IPS-NIHi11 (cell line): ENCODE results near the gene PRDM7.
"Not testable (repeated sequence)": the region's sequence is repeated elsewhere in the genome, so short reads cannot be mapped to it uniquely, and the experiment has no call there.

Source experiments
- DNase-seq: peaks from one replicate; pipeline ENCODE4 v3.0.0; 2012; ENCODE audit warnings: mixed read lengths, low spot score

The PRDM7 gene

GRCh38 chr16:90077240-90077756, at the start of gene PRDM7:
Gene PRDM7 (minus strand): TSS chr16:90077331. CDS start chr16:90075910, 1,421 bp downstream.
- DNase-seq = peak; percentile 98

GRCh38 chr16:90121846-90122245, 44.7 kb upstream of the PRDM7 start:
- DNase-seq = not testable (repeated sequence)

- DNase-seq = not testable (repeated sequence)
Measured at GRCh38 chr16:90107617-90108016, 30.5 kb upstream of the PRDM7 start.

GRCh38 chr16:90107060-90107459, 29.9 kb upstream of the PRDM7 start:
- DNase-seq = not testable (repeated sequence)

GRCh38 chr16:90106271-90106670, 29.1 kb upstream of the PRDM7 start:
- peak; percentile 43 for DNase-seq

GRCh38 chr16:90104725-90105124, 27.6 kb upstream of the PRDM7 start:
- not testable (repeated sequence) for DNase-seq

- DNase-seq = not testable (repeated sequence)
Measured at GRCh38 chr16:90102086-90102884, 25.2 kb upstream of the PRDM7 start.

- DNase-seq = not testable (repeated sequence)
Measured at GRCh38 chr16:90101332-90101731, 24.2 kb upstream of the PRDM7 start.

- DNase-seq = not testable (repeated sequence)
Measured at GRCh38 chr16:90100790-90101189, 23.7 kb upstream of the PRDM7 start.

GRCh38 chr16:90100229-90100628, 23.1 kb upstream of the PRDM7 start:
- not testable (repeated sequence) for DNase-seq

GRCh38 chr16:90098936-90099335, 21.8 kb upstream of the PRDM7 start:
- not testable (repeated sequence) for DNase-seq

- DNase-seq = not testable (repeated sequence)
Measured at GRCh38 chr16:90097010-90097684, 20.0 kb upstream of the PRDM7 start.

- DNase-seq = not testable (repeated sequence)
Measured at GRCh38 chr16:90094791-90095190, 17.7 kb upstream of the PRDM7 start.

GRCh38 chr16:90094296-90094695, 17.2 kb upstream of the PRDM7 start:
- not testable (repeated sequence) for DNase-seq

- DNase-seq = not testable (repeated sequence)
Measured at GRCh38 chr16:90093799-90094198, 16.7 kb upstream of the PRDM7 start.

GRCh38 chr16:90092781-90093180, 15.7 kb upstream of the PRDM7 start:
- DNase-seq = not testable (repeated sequence)

- no peak for DNase-seq
Measured at GRCh38 chr16:90084215-90084950, 7.3 kb upstream of the PRDM7 start.

- no peak for DNase-seq
Measured at GRCh38 chr16:90083139-90083538, 6.0 kb upstream of the PRDM7 start.

- DNase-seq = no peak
Measured at GRCh38 chr16:90081606-90081970, 4.5 kb upstream of the PRDM7 start.

- no peak for DNase-seq
Measured at GRCh38 chr16:90078579-90078895, 1.4 kb upstream of the PRDM7 start.

GRCh38 chr16:90077757-90078578, 837 bp upstream of the PRDM7 start:
- DNase-seq = peak; percentile 18
